Right atrium auricular region (tissue), 2 donors: ENCODE data around the gene KRT31. TPM values are rescaled to one million over a fixed set of nuclear protein-coding genes. Genes with fewer than 3 reads are reported as not detected.
"Not testable (repeated sequence)": the region's sequence is repeated elsewhere in the genome, so short reads cannot be mapped to it uniquely, and the experiment has no call there.

Source experiments
- DNase-seq: peaks from one replicate; pipeline ENCODE4 v3.0.0-alpha.2; 2019; ENCODE audit warnings: low spot score
- H3K27ac ChIP-seq, 2 donors: fragments of 200-600 bp; sonication (generic); 1 replicate in 1 of 2; 2 replicates in 1 of 2; pipeline ENCODE4 v1.5.1; 2016 to 2019
- H3K27me3 ChIP-seq, 2 donors: fragments of 200-600 bp; sonication (generic); one replicate each; pipeline versions ENCODE4 v1.5.1 to v1.6.0; 2017 to 2019
- H3K36me3 ChIP-seq: fragments of 200-600 bp; sonication (generic); one replicate; pipeline ENCODE4 v1.5.1; 2016
- H3K4me1 ChIP-seq, 2 donors: fragments of 200-600 bp; sonication (generic); one replicate each; pipeline versions ENCODE4 v1.5.1 to v1.6.0; 2017 to 2019
- H3K4me3 ChIP-seq, 2 donors: fragments of 200-600 bp; sonication (generic); 1 replicate in 1 of 2; 2 replicates in 1 of 2; pipeline ENCODE4 v1.5.1; 2017 to 2019; ENCODE audit warnings: mild to moderate bottlenecking in 1 of 2, moderate library complexity in 1 of 2
- H3K9me3 ChIP-seq, 2 donors: fragments of 200-600 bp; sonication (generic); one replicate each; pipeline ENCODE4 v1.5.1; 2019
- total RNA-seq, 2 donors: library from RNA; depleted of rRNA; stranded (reverse); fragments of >200 nt; gene quantifications; one replicate each; pipeline ENCODE4 v1.1.0, GENCODE V29; 2016
- TF ChIP-seq, protein P1 (sequence below), 2 donors: fragments of 200-600 bp; sonication (generic); IDR thresholded peaks; one replicate each; pipeline ENCODE4 v1.5.1; 2019; ENCODE audit warnings: antibody characterized with exemption in 2 of 2

The KRT31 gene
- total RNA-seq, 2 donors from 2014 or later = not detected

DNA sequence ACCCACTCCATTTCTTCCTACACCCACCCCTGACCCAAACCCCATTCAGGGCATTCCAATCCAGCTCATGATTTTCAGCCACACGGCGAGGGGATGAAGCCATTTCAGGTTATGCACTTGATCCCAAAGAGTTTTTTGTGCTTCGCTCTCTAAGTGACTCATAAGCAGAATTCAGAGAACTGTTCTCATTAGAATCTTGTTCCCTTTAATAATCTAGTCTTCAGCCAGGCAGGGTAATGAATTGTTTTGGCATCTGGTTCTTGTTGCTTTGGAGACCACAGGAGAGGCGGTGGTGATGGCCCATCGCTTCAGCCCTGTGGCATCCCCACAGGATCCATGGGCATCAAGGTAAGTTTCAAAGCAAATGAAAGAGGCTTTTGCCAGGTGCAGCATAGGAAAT, 4.8 kb upstream of the KRT31 start:
- H3K36me3 ChIP-seq = no peaks in the 10 kb centered on the region
- H3K27ac ChIP-seq = no peak overlapping the region
- H3K4me3 ChIP-seq = no peak overlapping the region
- no peak for DNase-seq
- no peaks in the 10 kb centered on the region for H3K27me3 ChIP-seq
- H3K4me1 ChIP-seq = no peaks in the 10 kb centered on the region
- TF ChIP-seq, protein P1, sequence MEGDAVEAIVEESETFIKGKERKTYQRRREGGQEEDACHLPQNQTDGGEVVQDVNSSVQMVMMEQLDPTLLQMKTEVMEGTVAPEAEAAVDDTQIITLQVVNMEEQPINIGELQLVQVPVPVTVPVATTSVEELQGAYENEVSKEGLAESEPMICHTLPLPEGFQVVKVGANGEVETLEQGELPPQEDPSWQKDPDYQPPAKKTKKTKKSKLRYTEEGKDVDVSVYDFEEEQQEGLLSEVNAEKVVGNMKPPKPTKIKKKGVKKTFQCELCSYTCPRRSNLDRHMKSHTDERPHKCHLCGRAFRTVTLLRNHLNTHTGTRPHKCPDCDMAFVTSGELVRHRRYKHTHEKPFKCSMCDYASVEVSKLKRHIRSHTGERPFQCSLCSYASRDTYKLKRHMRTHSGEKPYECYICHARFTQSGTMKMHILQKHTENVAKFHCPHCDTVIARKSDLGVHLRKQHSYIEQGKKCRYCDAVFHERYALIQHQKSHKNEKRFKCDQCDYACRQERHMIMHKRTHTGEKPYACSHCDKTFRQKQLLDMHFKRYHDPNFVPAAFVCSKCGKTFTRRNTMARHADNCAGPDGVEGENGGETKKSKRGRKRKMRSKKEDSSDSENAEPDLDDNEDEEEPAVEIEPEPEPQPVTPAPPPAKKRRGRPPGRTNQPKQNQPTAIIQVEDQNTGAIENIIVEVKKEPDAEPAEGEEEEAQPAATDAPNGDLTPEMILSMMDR (IDR thresholded peaks at IDR 0.05) = no peak
- no peaks in the 10 kb centered on the region for H3K9me3 ChIP-seq

DNA sequence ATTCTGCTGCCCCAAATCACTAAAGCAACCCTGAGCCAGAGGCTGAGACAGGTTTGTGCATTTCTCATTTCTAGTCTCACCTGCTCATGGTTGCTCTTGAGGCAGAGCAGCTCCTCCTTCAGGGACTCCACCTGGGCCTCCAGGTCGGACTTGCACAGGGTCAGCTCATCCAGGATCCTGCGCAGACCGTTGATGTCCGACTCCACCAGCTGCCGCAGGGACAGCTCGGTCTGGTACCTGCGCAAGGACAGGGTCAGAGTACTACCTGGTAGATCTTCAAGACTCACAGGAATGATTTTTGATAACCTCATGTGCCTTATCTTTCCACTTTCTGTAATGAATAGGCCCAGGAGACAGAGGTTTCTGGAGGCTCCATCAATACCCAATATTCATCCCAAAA, 1.1 kb downstream of the KRT31 start:
- TF ChIP-seq, protein P1 (IDR thresholded peaks at IDR 0.05) = no peak

DNA sequence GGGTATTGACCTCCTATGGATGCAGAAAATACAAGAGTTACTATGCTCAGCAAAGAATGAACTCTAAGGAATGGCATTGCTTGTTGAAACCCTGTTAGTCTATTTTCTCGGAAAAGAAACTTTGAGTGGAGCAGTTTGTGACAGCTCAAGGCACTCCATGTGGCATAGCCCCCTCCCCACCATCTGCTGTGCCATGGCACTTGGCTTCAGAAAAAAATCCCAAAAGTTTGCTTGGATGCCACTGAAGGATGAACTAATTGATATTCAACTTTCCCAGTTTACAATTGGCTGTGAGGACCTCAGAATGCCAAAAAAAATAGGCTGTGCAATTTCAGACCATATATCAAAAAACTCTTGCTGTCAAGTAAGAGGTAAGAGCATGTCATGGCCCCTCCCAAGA, 1.8 kb downstream of the KRT31 start:
- DNase-seq = no peak
- Histone ChIP-seq H3K27me3 (no peaks in the 10 kb centered on the region), H3K36me3 (no peaks in the 10 kb centered on the region), H3K9me3 (no peaks in the 10 kb centered on the region), H3K4me1 (peaks cover 0 to 9% of the 10 kb centered on the region in 2 donors), H3K27ac (no peak overlapping the region), H3K4me3 (no peak overlapping the region)
- TF ChIP-seq, protein P1 (IDR thresholded peaks at IDR 0.05) = no peak

More for the DNA sequence above, 1.1 kb downstream of the KRT31 start:
- Histone ChIP-seq H3K4me1 (peaks cover 0 to 9% of the 10 kb centered on the region in 2 donors), H3K27me3 (no peaks in the 10 kb centered on the region), H3K4me3 (no peak overlapping the region), H3K36me3 (no peaks in the 10 kb centered on the region), H3K9me3 (no peaks in the 10 kb centered on the region), H3K27ac (no peak overlapping the region)
- DNase-seq = no peak

DNA sequence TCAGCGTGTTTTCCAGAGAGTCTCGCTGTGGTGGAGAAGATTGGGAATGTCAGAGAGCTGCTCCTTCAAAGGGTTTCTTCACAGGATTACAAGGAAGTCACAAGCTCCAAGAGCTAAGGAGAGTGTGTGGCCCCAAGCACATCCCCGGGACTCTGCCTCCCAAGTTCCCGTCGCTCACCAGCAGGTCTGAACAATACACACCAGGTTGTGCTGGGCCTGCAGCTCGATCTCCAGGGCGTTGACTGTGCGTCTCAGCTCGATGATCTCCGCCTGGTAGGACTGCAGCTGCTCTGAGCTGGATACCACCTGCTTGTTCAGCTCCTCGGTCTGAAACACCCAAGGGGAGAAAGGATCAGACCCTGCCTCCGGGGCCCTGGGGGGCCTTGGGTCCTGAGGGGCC, 2.4 kb downstream of the KRT31 start:
- not testable (repeated sequence) for DNase-seq, H3K27me3 ChIP-seq, H3K27ac ChIP-seq, H3K9me3 ChIP-seq, H3K4me3 ChIP-seq, H3K4me1 ChIP-seq, H3K36me3 ChIP-seq

DNA sequence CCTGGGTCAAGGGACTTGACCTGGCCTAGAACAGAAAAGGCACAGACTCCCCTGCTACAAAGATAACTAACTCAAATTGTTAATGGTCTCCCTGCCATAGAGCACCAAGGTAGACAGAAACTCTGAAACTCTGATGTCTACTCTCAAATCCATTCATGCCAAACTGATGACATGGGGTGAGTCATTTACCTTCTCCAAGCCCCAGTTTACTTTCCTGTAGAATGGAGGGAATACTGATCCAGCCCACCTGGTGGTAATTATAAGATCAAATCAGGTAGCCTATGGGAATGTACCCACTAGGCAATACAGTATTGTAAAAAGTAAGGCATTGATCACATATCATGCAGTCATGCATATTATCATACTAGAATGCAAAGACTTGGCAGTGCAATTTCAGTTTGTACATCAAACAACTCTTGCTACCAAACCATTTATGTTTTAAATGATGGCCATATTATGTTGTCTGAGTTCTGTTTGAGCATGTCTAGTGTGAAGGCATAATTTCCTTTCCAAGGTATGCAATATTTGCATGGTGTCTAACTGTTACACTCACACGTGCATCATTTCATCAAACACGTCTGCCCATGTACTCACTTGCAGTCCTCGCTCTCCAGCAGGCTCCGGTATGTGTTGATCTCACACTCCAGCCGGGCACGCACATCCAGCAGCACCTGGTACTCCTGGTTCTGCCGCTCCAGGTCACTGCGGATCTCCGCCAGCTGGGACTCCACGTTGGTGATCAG, 3.0 kb downstream of the KRT31 start:
- no peaks in the 10 kb centered on the region for H3K27me3 ChIP-seq
- no peak overlapping the region for H3K4me3 ChIP-seq
- H3K27ac ChIP-seq = no peak overlapping the region
- peaks cover 0 to 9% of the 10 kb centered on the region in 2 donors for H3K4me1 ChIP-seq
- TF ChIP-seq, protein P1 (IDR thresholded peaks at IDR 0.05) = no peak
- H3K36me3 ChIP-seq = no peaks in the 10 kb centered on the region
- no peak for DNase-seq
- no peaks in the 10 kb centered on the region for H3K9me3 ChIP-seq

DNA sequence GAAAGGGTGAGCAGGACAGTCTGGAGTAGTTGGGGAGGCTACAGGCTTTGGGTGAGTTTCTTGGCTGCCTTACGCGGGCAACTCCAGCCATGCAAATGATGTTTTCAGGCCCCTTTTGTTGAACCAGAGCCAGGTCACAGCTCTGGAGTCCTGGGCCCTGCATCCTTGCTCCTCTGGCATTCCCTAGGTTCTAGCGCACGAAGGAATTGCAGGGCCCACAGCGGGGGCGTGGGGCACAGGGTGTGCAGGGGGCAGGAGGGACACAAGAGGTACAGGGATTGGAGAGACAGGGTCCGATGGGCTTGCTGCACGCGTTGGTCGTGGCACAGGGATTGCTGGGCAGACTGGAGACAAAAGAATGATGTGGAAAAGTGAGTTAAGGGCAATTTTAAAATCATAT, 3.6 kb downstream of the KRT31 start:
- TF ChIP-seq, protein P1 (IDR thresholded peaks at IDR 0.05) = no peak
- Histone ChIP-seq H3K4me3 (no peak overlapping the region), H3K36me3 (no peaks in the 10 kb centered on the region), H3K9me3 (no peaks in the 10 kb centered on the region), H3K4me1 (peaks cover 0 to 9% of the 10 kb centered on the region in 2 donors), H3K27me3 (no peaks in the 10 kb centered on the region), H3K27ac (no peak overlapping the region)
- DNase-seq = no peak
